GM21367 (cell line): ENCODE results near the gene PNPLA1.

Source experiments
- ATAC-seq: cut with Tn5 transposase; IDR thresholded peaks from one replicate; pipeline ENCODE4 v1.9.1; 2021; ENCODE audit not compliant: unreplicated experiment

Gene PNPLA1

DNA sequence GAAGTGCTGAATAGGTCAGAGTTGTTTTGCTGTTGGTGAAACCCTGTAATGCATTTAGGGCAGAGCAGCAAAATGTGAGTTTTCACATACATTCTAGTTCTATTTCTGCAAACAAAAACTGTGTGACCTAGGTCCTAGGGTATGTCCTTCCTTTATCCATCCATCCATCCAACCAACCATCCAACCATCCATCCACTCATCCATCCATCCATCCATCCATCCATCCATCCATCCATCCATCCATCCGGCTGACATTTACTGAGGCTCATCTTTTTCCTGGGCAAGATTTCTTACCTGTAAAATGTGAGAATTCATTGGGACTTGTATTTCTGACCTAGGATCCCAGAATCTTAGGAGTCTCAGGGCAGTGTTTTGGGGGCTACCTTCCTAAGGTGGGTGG is 14.5 kb downstream of the PNPLA1 start:
- ATAC-seq, result no peak

DNA sequence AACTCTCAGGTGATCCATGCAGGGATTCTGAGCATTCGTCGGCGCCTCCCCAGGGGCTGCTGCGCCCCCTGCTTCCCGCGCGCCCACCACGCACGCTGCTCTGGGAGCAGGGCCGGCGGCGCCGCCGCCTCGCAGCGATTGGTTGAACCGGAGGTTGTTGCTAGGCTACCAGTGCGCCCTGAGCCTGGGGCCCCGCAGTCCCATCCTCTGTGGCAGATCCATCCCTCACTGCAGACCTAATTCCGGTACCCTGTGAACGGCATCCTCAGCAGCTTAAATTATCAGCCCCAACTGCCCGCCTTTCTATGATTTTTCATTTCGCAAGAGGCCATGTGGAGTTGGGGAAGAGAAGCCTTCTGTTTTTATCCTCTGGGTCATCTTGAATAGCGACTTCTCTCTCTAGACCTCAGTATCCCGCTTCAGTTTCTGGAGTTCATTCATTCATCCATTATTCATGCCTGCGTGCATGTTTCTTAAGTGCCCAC is 15.4 kb downstream of the PNPLA1 start:
- no peak for ATAC-seq

DNA sequence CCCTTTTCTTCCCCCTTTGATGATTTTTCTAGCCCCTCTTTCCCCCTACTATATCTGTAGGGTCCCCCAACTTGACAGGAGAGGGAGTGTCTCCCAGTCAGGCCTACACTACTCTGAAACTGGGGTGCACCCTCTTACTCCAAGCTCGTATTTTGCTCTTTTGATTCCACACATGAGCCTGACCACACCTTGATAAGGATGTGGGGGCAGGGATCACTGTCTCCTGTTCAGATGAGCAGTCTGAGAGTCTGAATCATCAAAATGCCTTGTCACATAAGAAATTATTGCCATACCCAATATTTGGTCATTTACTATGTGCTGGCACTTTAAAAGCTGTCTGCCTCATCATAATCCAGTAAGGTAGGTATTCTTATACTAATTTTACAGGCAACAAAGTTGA is 15.9 kb downstream of the PNPLA1 start:
- ATAC-seq, result no peak

- ATAC-seq, result no peak
Measured at GRCh38 chr6:36286858-36287257, 17.0 kb downstream of the PNPLA1 start.

- ATAC-seq, result no peak
Measured at GRCh38 chr6:36289281-36289878, 19.5 kb downstream of the PNPLA1 start.

- no peak for ATAC-seq
Measured at GRCh38 chr6:36290668-36291620, 21.1 kb downstream of the PNPLA1 start.

DNA sequence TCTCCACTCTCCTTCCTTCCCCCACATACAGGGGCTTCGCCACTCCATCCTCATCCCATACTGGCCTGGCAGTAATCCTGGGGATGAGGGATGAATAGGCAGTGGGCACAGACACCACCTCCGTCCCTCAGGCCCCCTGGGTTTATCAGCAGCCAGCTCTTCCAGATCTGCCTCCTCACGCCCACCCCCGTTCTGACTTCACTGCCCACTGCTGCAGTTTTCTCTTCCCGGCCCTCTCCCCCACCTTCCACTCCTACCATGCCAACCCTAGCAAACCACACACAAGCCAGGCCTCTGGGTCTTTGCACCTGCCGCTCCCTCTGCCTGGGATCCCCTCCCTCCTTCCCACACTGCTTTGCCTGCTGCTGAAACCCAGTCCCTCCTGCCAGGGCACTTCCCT is 22.3 kb downstream of the PNPLA1 start:
- no peak for ATAC-seq

DNA sequence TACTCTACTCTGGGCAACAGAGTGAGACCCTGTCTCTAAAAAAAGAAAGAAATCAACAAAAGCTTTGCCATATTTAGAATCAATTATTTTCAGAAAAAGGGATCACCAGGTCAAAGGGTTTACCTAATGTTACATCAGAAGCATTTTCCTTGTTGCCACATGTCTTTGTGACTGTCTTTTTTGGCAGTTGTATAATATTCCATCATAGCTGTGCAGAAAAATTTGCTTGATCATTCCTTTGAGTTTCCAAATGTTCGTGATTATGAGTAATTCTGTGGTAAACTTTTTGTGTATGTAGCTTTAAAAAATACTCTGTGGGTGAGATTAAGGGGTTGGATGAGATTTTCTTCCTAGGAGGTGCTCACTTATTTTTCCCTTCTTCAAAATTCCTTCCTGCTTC is 26.4 kb downstream of the PNPLA1 start:
- ATAC-seq, result no peak

DNA sequence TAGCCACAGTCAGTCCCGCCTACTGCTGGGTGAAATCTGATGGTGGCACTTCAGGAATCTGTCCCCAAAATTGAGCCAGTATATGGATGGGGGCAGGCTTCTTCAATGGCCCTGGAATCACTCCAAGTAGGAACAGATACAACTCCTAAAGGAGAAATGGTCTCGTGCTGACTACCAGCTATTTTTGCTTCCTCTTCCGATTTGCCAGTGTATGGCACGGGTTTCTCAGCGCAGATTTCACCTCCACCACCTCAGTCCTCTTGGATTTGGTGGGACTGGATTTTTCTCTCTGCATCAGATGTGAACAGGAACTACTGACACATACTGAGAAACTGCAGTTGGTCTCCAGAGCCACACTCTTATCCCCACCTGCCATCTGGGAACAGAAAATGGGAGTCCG is 27.2 kb downstream of the PNPLA1 start:
- no peak for ATAC-seq

DNA sequence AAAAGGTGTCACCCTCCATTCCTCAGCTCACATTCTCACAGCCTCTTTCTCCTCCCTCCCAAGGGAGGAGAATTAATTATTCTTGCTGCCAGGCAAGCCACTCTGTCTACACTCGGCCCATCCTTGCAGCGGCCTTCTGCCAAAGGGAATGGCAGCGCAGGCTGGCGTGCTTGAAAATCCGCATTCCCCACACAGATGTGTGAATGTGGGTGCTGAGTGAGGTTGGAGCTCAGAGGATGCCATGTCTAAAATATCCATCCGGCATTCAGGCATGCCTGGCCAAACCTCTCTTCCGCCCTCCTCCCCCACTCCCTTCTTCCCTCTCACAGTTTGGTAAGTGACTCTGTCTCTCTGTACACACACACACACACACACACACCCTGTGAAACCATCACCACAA is 27.7 kb downstream of the PNPLA1 start:
- ATAC-seq, result no peak

GRCh38 chr6:36298027-36298426 is 28.2 kb downstream of the PNPLA1 start:
- no peak for ATAC-seq

- no peak for ATAC-seq
Measured at GRCh38 chr6:36301085-36301658, 31.3 kb downstream of the PNPLA1 start.

DNA sequence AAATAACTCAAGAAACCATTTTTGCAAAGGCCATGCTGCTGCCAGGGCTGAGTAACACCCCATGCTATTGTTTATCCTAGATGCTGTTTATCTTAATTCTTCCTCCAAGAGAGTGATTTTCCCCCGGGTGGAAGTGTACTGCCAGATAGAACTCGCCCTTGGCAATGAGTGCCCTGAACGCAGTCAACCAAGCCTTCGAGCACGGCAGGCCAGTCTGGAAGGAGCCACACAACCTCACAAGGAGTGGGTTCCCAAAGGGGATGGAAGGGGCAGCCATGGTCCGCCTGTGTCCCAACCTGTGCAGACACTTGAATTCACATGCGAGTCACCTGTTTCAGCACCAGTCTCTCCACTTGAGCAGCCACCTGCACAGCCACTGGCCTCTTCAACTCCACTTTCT is 31.9 kb downstream of the PNPLA1 start:
- no peak for ATAC-seq

GRCh38 chr6:36302227-36302976 is 32.5 kb downstream of the PNPLA1 start:
- peak; percentile 75 for ATAC-seq

- no peak for ATAC-seq
Measured at GRCh38 chr6:36305885-36306284, 36.0 kb downstream of the PNPLA1 start.

- ATAC-seq, result no peak
Measured at GRCh38 chr6:36306375-36306774, 36.5 kb downstream of the PNPLA1 start.

DNA sequence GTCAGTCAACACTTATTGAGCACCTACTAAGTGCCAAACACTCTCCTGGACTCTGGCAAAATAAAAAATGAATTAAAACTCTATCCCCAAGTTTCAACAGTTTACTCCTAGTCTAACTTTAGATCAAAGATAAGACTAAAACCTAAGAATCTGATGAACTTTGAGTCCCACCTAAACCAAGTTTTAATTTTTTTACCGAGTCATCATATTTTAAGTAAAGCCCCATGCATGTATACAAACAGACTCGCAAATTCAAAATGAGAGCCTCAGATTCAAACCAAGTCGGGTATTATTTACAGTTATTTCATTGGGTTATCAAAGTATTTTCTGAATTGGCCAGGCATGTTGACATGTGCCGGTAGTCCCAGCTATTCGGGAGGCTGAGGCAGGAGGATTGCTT is 38.7 kb downstream of the PNPLA1 start:
- ATAC-seq, result no peak

DNA sequence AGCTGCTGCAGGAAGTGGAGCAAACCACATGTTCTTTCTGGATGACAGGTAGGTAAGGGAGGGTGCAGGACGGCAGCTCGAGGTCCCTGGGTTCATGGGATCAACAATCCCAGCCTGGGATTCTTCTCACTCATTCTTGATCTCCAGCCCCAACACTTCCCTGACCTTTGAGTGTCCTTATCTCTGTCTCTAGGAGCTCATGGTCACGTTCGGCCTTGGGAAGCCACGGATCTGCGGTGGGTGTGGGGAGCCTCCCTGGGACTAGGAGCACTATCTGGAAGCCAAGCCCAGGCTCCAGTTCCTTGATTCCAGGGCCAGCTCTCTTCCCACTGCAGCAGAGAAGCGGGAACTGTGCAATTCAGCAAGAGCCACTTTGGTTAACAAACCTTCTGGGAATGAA is 39.3 kb downstream of the PNPLA1 start:
- ATAC-seq, result no peak

- ATAC-seq, result no peak
Measured at GRCh38 chr6:36309900-36310299, 40.0 kb downstream of the PNPLA1 start.

DNA sequence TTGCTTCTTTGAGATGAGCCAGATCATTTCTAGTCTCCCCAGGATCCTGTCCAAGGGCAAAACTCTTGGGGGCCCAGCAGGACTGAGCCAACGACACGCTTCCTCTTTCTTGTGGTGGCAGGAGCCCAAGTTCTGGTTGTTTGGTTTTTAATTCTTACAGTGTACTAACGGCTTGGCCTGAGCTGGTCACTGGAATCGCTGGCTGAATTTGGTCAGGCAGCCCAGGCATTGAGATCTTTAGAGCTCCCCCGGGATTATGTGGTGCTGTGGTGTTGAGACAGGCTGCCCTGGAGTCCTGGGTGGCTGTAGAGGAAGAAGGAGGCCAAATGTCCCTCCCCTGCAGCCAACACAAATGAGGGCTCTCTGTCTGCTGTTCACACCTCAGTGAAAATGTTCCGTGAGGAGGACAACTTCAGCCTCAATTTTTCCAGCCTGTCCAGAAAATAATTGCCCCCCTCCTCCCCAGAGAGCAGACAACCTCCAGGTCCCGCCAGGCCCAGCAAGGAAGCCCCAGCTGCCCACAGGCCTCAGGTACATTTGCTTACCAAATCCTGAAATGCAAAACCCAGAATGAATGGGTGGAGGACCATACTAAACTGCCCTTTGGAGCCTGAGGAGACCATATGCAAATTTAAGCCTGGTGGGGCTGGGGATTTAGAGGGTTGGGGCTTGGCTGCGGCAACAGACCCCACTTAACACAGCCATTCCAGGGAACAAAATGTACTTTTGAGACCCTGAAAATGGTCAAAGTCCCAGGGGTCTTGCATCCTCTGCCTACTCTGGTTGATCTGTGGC is 43.2 kb downstream of the PNPLA1 start:
- ATAC-seq, result no peak

DNA sequence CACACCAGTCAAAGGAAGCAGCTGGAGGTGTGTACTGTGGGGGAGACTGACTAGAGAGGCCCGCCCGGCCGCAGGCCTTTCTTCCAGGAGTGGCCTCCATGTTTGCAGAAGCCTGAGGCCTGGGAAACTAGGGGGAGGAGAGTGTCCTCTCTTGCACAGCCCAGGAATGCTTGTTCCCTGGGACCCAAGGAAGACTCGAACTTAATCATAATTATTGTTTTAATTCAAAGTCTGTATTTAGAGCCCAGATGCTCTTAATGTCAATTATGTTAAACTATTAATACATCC is 43.7 kb downstream of the PNPLA1 start:
- ATAC-seq, result no peak
